IPS DF 6.9 (cell line): ENCODE measurements around the gene DYNLT4.

ENCODE experiments used
- DNase-seq: peaks from one replicate; pipeline ENCODE4 v3.0.0-alpha.2; 2013; ENCODE audit warnings: low read depth, low spot score
- H3K27ac ChIP-seq: one replicate; pipeline ENCODE4 v1.5.1; 2013; ENCODE audit warnings: low read length, control low read depth
- H3K27me3 ChIP-seq: 2 replicates; pipeline ENCODE4 v1.6.1; 2013; ENCODE audit warnings: mild to moderate bottlenecking, low read length; ENCODE audit not compliant: control insufficient read depth, insufficient read depth
- H3K36me3 ChIP-seq: 2 replicates; pipeline ENCODE4 v1.6.1; 2013; ENCODE audit warnings: low read length; ENCODE audit not compliant: control insufficient read depth, insufficient read depth
- H3K4me1 ChIP-seq: 2 replicates; pipeline ENCODE4 v1.6.1; 2013; ENCODE audit warnings: low read length; ENCODE audit not compliant: control insufficient read depth, insufficient read depth
- H3K4me3 ChIP-seq: 2 replicates; pipeline ENCODE4 v1.5.1; 2013; ENCODE audit warnings: mild to moderate bottlenecking, low read length
- H3K9me3 ChIP-seq: 2 replicates; pipeline ENCODE4 v1.6.1; 2013; ENCODE audit warnings: low read length, inconsistent platforms; ENCODE audit not compliant: control insufficient read depth, insufficient read depth
- WGBS: extraction: QIAGEN DNeasy Blood & Tissue Kit; methylation state at CpG from one replicate; pipeline ENCODE4 v1.1.7; 2013; ENCODE audit warnings: mixed read lengths, missing lambda C conversion rate; ENCODE audit not compliant: insufficient read length, insufficient coverage; 5-methylcytosine and 5-hydroxymethylcytosine counted together

Gene DYNLT4

GRCh38 chr1:44808063-44808937 lies 1.1 kb upstream of the DYNLT4 start, which contains the start of gene BTBD19:
Gene BTBD19 (plus strand): TSS chr1:44808523. CDS start chr1:44808821, 298 bp downstream.
- no peak for DNase-seq
- no peaks in the 10 kb centered on the region for H3K27me3 ChIP-seq
- peak within 1 kb of the TSS; percentile 1 for H3K27ac ChIP-seq
- peaks cover 10% of the 10 kb centered on the region; the same call in 1 of the 2 replicates for H3K36me3 ChIP-seq
- no peaks in the 10 kb centered on the region for H3K9me3 ChIP-seq
- no CpG with 5 or more reads among the region's 23 CpGs for WGBS
- no peak within 1 kb of the TSS for H3K4me3 ChIP-seq
- peaks cover 20% of the 10 kb centered on the region for H3K4me1 ChIP-seq

GRCh38 chr1:44807364-44808062 lies 362 bp upstream of the DYNLT4 start:
- Histone ChIP-seq H3K36me3 (peaks cover 10% of the 10 kb centered on the region; the same call in 1 of the 2 replicates), H3K4me3 (no peak overlapping the region), H3K4me1 (peaks cover 18% of the 10 kb centered on the region), H3K9me3 (no peaks in the 10 kb centered on the region), H3K27ac (peak overlapping the region; percentile 1), H3K27me3 (no peaks in the 10 kb centered on the region)
- DNase-seq: no peak
- no CpG with 5 or more reads among the region's 16 CpGs for WGBS

GRCh38 chr1:44806025-44806703 lies 987 bp downstream of the DYNLT4 start:
- Histone ChIP-seq H3K4me1 (peaks cover 18% of the 10 kb centered on the region), H3K9me3 (no peaks in the 10 kb centered on the region), H3K27me3 (no peaks in the 10 kb centered on the region), H3K27ac (no peak overlapping the region), H3K4me3 (no peak overlapping the region), H3K36me3 (peaks cover 10% of the 10 kb centered on the region; the same call in 1 of the 2 replicates)
- no peak for DNase-seq
- WGBS: no CpG with 5 or more reads among the region's 70 CpGs

- no peaks in the 10 kb centered on the region for H3K9me3 ChIP-seq
- H3K27me3 ChIP-seq: no peaks in the 10 kb centered on the region
- WGBS: no CpG with 5 or more reads among the region's 20 CpGs
- DNase-seq: no peak
- H3K4me3 ChIP-seq: no peak overlapping the region
- no peak overlapping the region for H3K27ac ChIP-seq
- H3K36me3 ChIP-seq: peaks cover 10% of the 10 kb centered on the region; the same call in 1 of the 2 replicates
- peaks cover 21% of the 10 kb centered on the region for H3K4me1 ChIP-seq
These were observed 1.7 kb downstream of the DYNLT4 start for GRCh38 chr1:44805311-44806024.

GRCh38 chr1:44803312-44804095 lies 3.6 kb downstream of the DYNLT4 start:
- Histone ChIP-seq H3K4me1 (peaks cover 16% of the 10 kb centered on the region), H3K4me3 (no peak overlapping the region), H3K36me3 (peaks cover 10% of the 10 kb centered on the region; the same call in 1 of the 2 replicates), H3K9me3 (no peaks in the 10 kb centered on the region), H3K27me3 (no peaks in the 10 kb centered on the region), H3K27ac (no peak overlapping the region)
- no peak for DNase-seq
- no CpG with 5 or more reads among the region's 13 CpGs for WGBS

- no CpG with 5 or more reads among the region's 9 CpGs for WGBS
- H3K9me3 ChIP-seq: no peaks in the 10 kb centered on the region
- peaks cover 10% of the 10 kb centered on the region; the same call in 1 of the 2 replicates for H3K36me3 ChIP-seq
- H3K4me3 ChIP-seq: no peak overlapping the region; the same call in 1 of the 2 replicates
- no peaks in the 10 kb centered on the region for H3K27me3 ChIP-seq
- H3K4me1 ChIP-seq: peaks cover 12% of the 10 kb centered on the region
- no peak for DNase-seq
- no peak overlapping the region for H3K27ac ChIP-seq
These were observed 4.2 kb downstream of the DYNLT4 start for GRCh38 chr1:44803062-44803311.

- Histone ChIP-seq H3K4me1 (peaks cover 7% of the 10 kb centered on the region), H3K27ac (no peak overlapping the region), H3K27me3 (no peaks in the 10 kb centered on the region), H3K36me3 (peaks cover 10% of the 10 kb centered on the region; the same call in 1 of the 2 replicates), H3K9me3 (no peaks in the 10 kb centered on the region), H3K4me3 (no peak overlapping the region; the same call in 1 of the 2 replicates)
- no peak for DNase-seq
- WGBS: no CpG with 5 or more reads among the region's 13 CpGs
These were observed 4.7 kb downstream of the DYNLT4 start for GRCh38 chr1:44802306-44803061.

- Histone ChIP-seq H3K9me3 (no peaks in the 10 kb centered on the region), H3K4me1 (peaks cover 5% of the 10 kb centered on the region), H3K36me3 (peaks cover 10% of the 10 kb centered on the region; the same call in 1 of the 2 replicates), H3K27ac (no peak overlapping the region), H3K4me3 (no peak overlapping the region), H3K27me3 (no peaks in the 10 kb centered on the region)
- DNase-seq: no peak
- no CpG with 5 or more reads among the region's 13 CpGs for WGBS
These were observed 5.5 kb downstream of the DYNLT4 start for GRCh38 chr1:44801491-44802305.
